Right ventricle myocardium superior (tissue), 1 donor: ENCODE measurements around the gene GSTM3. TPM values are rescaled to one million over a fixed set of nuclear protein-coding genes. Genes with fewer than 3 reads are reported as not detected.
"Not testable (repeated sequence)": the region's sequence is repeated elsewhere in the genome, so short reads cannot be mapped to it uniquely, and the experiment has no call there.

Experiments used
- ATAC-seq: fragments of 200-7000 bp; cut with Tn5 transposase; one replicate; pipeline ENCODE4 v1.9.1; 2020; ENCODE audit warnings: mild to moderate bottlenecking; ENCODE audit not compliant: poor library complexity
- DNase-seq: peaks from one replicate; pipeline ENCODE4 v3.0.0-alpha.2; 2020
- intact Hi-C: fragments of 100-400 bp; cut with DNase I; formaldehyde crosslinking; loops from one replicate; pipeline ENCODE4 v1.11.2; 2022
- total RNA-seq: library from RNA; stranded (reverse); fragmentation: NEBNext Ultra II Directional; extraction: Animal tissue kit (Norgen Biotek cat#: 25700); gene quantifications from one replicate; pipeline ENCODE4 v1.2.1, GENCODE V29; 2021
- donor health status: DM: no; HTN: yes; CAD: no; lungs with severe emphysema.

The GSTM3 gene
- total RNA-seq, 1 donor from 2014 or later: 112 TPM

DNA sequence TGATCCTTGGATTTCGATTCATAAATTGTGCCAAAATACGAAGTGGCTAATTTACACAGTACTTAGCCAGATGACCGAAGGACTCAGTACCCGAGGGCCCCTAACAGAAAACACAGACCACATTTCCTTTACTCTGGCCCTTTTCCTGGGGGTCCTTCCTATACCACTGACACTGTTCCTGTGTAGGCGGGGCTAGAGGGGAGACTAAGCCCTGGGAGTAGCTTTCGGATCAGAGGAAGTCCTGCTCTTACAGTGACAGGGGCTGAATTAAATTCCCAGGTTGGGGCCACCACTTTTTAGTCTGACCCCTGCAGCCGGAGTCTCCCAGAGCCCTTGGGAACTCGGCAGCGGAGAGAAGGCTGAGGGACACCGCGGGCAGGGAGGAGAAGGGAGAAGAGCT is 53.7 kb downstream of the GSTM3 start:
- DNase-seq, ATAC-seq, intact Hi-C loops: not testable (repeated sequence)

GRCh38 chr1:109685890-109686289 is 54.9 kb downstream of the GSTM3 start:
- intact Hi-C loops, ATAC-seq, DNase-seq: not testable (repeated sequence)

- ATAC-seq, intact Hi-C loops, DNase-seq: not testable (repeated sequence)
Observed at GRCh38 chr1:109685399-109685798, 55.4 kb downstream of the GSTM3 start.

DNA sequence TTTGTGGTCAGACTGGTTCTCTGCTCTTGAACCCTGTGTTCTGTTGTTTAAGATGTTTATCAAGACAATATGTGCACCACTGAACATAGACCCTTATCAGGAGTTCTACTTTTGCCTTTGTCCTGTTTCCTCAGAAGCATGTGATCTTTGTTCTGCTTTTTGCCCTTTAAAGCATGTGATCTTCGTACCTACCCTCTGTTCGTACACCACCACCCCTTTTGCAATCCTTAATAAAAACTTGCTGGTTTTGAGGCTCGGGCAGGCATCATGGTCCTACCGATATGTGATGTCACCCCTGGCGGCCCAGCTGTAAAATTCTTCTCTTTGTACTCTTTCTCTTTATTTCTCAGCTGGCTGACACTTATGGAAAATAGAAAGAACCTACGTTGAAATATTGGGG is 56.1 kb downstream of the GSTM3 start:
- ATAC-seq, intact Hi-C loops, DNase-seq: not testable (repeated sequence)

Other genes with a start within 250 kb of the GSTM3 start
- gene CYB561D1, start 246.9 kb downstream of the GSTM3 start, total RNA-seq: 5.3 TPM
- 19.3 TPM for gene AMIGO1, start 231.3 kb downstream of the GSTM3 start, total RNA-seq
- 0.32 TPM for gene GPR61, start 201.2 kb downstream of the GSTM3 start, total RNA-seq
- 2.4 TPM for gene GNAI3, start 192.4 kb downstream of the GSTM3 start, total RNA-seq
- not detected for gene GNAT2, start 121.4 kb downstream of the GSTM3 start, total RNA-seq
- 11.5 TPM for gene AMPD2, start 121.2 kb downstream of the GSTM3 start, total RNA-seq
- 37.3 TPM for gene GSTM4, start 84.9 kb downstream of the GSTM3 start, total RNA-seq
- 70.8 TPM for gene GSTM2, start 73.0 kb downstream of the GSTM3 start, total RNA-seq
- gene GSTM1, start 53.2 kb downstream of the GSTM3 start, total RNA-seq: not detected
- 2.6 TPM for gene GSTM5, start 28.8 kb downstream of the GSTM3 start, total RNA-seq
- gene EPS8L3, start 22.9 kb upstream of the GSTM3 start, total RNA-seq: not detected
- gene CSF1, start 169.8 kb upstream of the GSTM3 start, total RNA-seq: 16.0 TPM
- 39.8 TPM for gene AHCYL1, start 243.7 kb upstream of the GSTM3 start, total RNA-seq